Endometrial microvascular endothelial cells (primary cell): ENCODE data around the gene RAB7A. TPM values are rescaled to one million over a fixed set of nuclear protein-coding genes. Genes with fewer than 3 reads are reported as not detected.
"Not testable (repeated sequence)": the region's sequence is repeated elsewhere in the genome, so short reads cannot be mapped to it uniquely, and the experiment has no call there.

ENCODE experiments used
- in situ Hi-C: cut with HindIII; loops from 2 replicates; pipeline ENCODE4 v1.10.0; 2017; ENCODE audit warnings: low sequenced_read_pairs, low pct_unique_long_range_greater_than_20kb; ENCODE audit errors: inconsistent ontology term
- total RNA-seq: library from RNA; depleted of rRNA; stranded (reverse); fragments of >200 nt; gene quantifications from one replicate; pipeline ENCODE4 v1.2.3, GENCODE V29; 2015; ENCODE audit errors: inconsistent ontology term

RAB7A gene
- total RNA-seq, 1 donor from 2014 or later: 77.8 TPM

GRCh38 chr3:128804017-128804810, 78.2 kb downstream of the RAB7A start:
- in situ Hi-C loops: no loop called here

- in situ Hi-C loops: no loop called here
Observed at GRCh38 chr3:128804811-128805155, 78.8 kb downstream of the RAB7A start.

- in situ Hi-C loops: no loop called here
Observed at GRCh38 chr3:128805772-128806171, 79.8 kb downstream of the RAB7A start.

GRCh38 chr3:128806588-128806987, 80.6 kb downstream of the RAB7A start:
- in situ Hi-C loops: no loop called here

- in situ Hi-C loops: no loop called here
Observed at GRCh38 chr3:128807186-128807830, 81.3 kb downstream of the RAB7A start.

- in situ Hi-C loops: no loop called here
Observed at GRCh38 chr3:128808672-128809071, 82.7 kb downstream of the RAB7A start.

- in situ Hi-C loops: no loop called here
Observed at GRCh38 chr3:128813097-128813496, 87.1 kb downstream of the RAB7A start.

- in situ Hi-C loops: no loop called here
Observed at GRCh38 chr3:128814060-128814459, 88.1 kb downstream of the RAB7A start.

GRCh38 chr3:128814519-128815317, 88.7 kb downstream of the RAB7A start:
- in situ Hi-C loops: no loop called here

- in situ Hi-C loops: no loop called here
Observed at GRCh38 chr3:128815318-128816064, 89.5 kb downstream of the RAB7A start.

- in situ Hi-C loops: no loop called here
Observed at GRCh38 chr3:128818186-128818787, 92.3 kb downstream of the RAB7A start.

- in situ Hi-C loops: no loop called here
Observed at GRCh38 chr3:128820252-128820839, 94.4 kb downstream of the RAB7A start.

GRCh38 chr3:128823008-128823407, 97.0 kb downstream of the RAB7A start:
- in situ Hi-C loops: no loop called here

GRCh38 chr3:128823631-128824030, 97.6 kb downstream of the RAB7A start:
- in situ Hi-C loops: no loop called here

GRCh38 chr3:128824132-128824850, 98.3 kb downstream of the RAB7A start:
- in situ Hi-C loops: no loop called here

GRCh38 chr3:128825117-128825725, 99.2 kb downstream of the RAB7A start:
- in situ Hi-C loops: no loop called here

- in situ Hi-C loops: not testable (repeated sequence)
Observed at GRCh38 chr3:128829087-128829486, 103.1 kb downstream of the RAB7A start.
